Prostate gland (tissue), 2 donors: ENCODE measurements around the gene HPN.

Source experiments
- CTCF ChIP-seq, 4 experiments: fragments of 200-600 bp in 2 of 4; fragments of 450-650 bp in 2 of 4; sonication (generic) in 2 of 4; IDR thresholded peaks; 1 replicate in 3 of 4; 2 replicates in 1 of 4; pipeline ENCODE4 v1.5.1; 2016 to 2019; ENCODE audit warnings: antibody characterized with exemption in 4 of 4, mild to moderate bottlenecking in 2 of 4, moderate library complexity in 2 of 4
- POLR2AphosphoS5 ChIP-seq: sonication (generic); formaldehyde crosslinking; IDR thresholded peaks from one replicate; pipeline ENCODE4 v1.6.1; 2017; ENCODE audit warnings: antibody characterized with exemption

GRCh38 chr19:35065574-35065973 is 24.1 kb downstream of the HPN start:
- TF ChIP-seq CTCF (IDR thresholded peaks at IDR 0.05) (no peak), POLR2AphosphoS5 (no peak)
